Measurements from ENCODE around the gene TRAF5.
"Not testable (repeated sequence)": the region's sequence is repeated elsewhere in the genome, so short reads cannot be mapped to it uniquely, and the experiment has no call there.

TRAF5 gene

GRCh38 chr1:211347077-211347844 is 20.6 kb downstream of the TRAF5 start:
- no peak for DNase-seq

GRCh38 chr1:211348547-211348946 is 21.9 kb downstream of the TRAF5 start:
- no peak for DNase-seq

- DNase-seq, result no peak
These were observed 23.1 kb downstream of the TRAF5 start for GRCh38 chr1:211349741-211350140.

- DNase-seq, result not testable (repeated sequence)
These were observed 25.4 kb downstream of the TRAF5 start for GRCh38 chr1:211352055-211352454.

- no peak for DNase-seq
These were observed 25.8 kb downstream of the TRAF5 start for GRCh38 chr1:211352465-211352864.

- DNase-seq, result peak; percentile 59 to 63
These were observed 26.4 kb downstream of the TRAF5 start for GRCh38 chr1:211352985-211353515.

GRCh38 chr1:211353562-211354212 is 27.1 kb downstream of the TRAF5 start:
- no peak for DNase-seq

- DNase-seq, result no peak
These were observed 29.2 kb downstream of the TRAF5 start for GRCh38 chr1:211355873-211356272.

GRCh38 chr1:211356723-211357407 is 30.2 kb downstream of the TRAF5 start:
- DNase-seq, result no peak

- DNase-seq, result no peak
These were observed 32.1 kb downstream of the TRAF5 start for GRCh38 chr1:211358685-211359084.

- no peak for DNase-seq
These were observed 33.2 kb downstream of the TRAF5 start for GRCh38 chr1:211359876-211360275.

GRCh38 chr1:211361202-211361601 is 34.6 kb downstream of the TRAF5 start:
- DNase-seq, result no peak

GRCh38 chr1:211369640-211370039 is 43.0 kb downstream of the TRAF5 start:
- no peak for DNase-seq

- no peak for DNase-seq
These were observed 44.0 kb downstream of the TRAF5 start for GRCh38 chr1:211370669-211371068.

- DNase-seq, result no peak
These were observed 44.9 kb downstream of the TRAF5 start for GRCh38 chr1:211371406-211372105.

GRCh38 chr1:211372463-211372862 is 45.8 kb downstream of the TRAF5 start:
- no peak for DNase-seq

- no peak for DNase-seq
These were observed 48.6 kb downstream of the TRAF5 start for GRCh38 chr1:211375146-211375818.

- no peak for DNase-seq
These were observed 49.3 kb downstream of the TRAF5 start for GRCh38 chr1:211375949-211376348.

- no peak for DNase-seq
These were observed 50.3 kb downstream of the TRAF5 start for GRCh38 chr1:211376807-211377470.

- no peak for DNase-seq
These were observed 51.2 kb downstream of the TRAF5 start for GRCh38 chr1:211377539-211378450.

GRCh38 chr1:211378844-211379243 is 52.2 kb downstream of the TRAF5 start:
- DNase-seq, result no peak

Data from CD4-positive, alpha-beta T cell treated with Interleukin-1 beta for 1 hour (primary cell).